GM19455 (cell line): Measurements from ENCODE around the gene RRP15.

Source experiments
- ATAC-seq: cut with Tn5 transposase; IDR thresholded peaks from one replicate; pipeline ENCODE4 v1.9.1; 2021; ENCODE audit not compliant: unreplicated experiment

Gene RRP15

GRCh38 chr1:218383681-218384080 lies 98.6 kb downstream of the RRP15 start:
- no peak for ATAC-seq

- ATAC-seq: no peak
Observed at GRCh38 chr1:218384581-218384993, 99.5 kb downstream of the RRP15 start.
